IMR-90 (cell line): ENCODE measurements around the gene ALKBH5.

Experiments
- FOS ChIP-seq: fragments of 150-350 bp; IDR thresholded peaks from 2 replicates; pipeline ENCODE4 v1.6.1; 2016; ENCODE audit warnings: low read depth, low read length
- POLR2A ChIP-seq: IDR thresholded peaks from 2 replicates; pipeline ENCODE4 v1.6.1; 2012; ENCODE audit warnings: mild to moderate bottlenecking, low read depth, low read length
- RFX5 ChIP-seq: IDR thresholded peaks from 2 replicates; pipeline ENCODE4 v1.8.0; 2012; ENCODE audit warnings: low read depth, mild to moderate bottlenecking, low read length, moderate library complexity
- TF ChIP-seq, protein P1 (sequence below): conservative IDR thresholded peaks from 2 replicates; pipeline ENCODE4 v1.5.1; 2012; ENCODE audit warnings: mild to moderate bottlenecking, low read depth, low read length, improper control_type of control experiment
- TF ChIP-seq, protein P2 (sequence below): fragments of 150-350 bp; IDR thresholded peaks from 2 replicates; pipeline ENCODE4 v1.6.1; 2017; ENCODE audit warnings: mild to moderate bottlenecking, antibody characterized with exemption, low read length, low read depth

DNA sequence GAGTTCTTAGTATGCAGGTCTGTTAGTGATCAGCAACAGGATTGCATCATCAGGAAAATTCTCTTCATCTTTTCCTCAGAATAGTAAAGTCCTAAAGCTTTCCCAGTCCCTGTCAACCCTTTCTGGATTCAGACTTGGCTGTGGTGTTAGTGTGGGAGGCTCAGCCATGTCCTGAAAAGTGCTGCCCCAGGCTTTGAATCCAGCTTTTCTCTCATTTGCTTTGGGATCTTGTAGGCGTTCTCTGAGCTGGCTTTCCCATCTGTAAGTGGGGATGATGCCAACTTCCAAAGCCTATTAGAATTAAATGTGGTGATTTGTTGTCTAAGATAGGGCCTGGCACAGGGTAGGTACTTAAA is 3.0 kb downstream of the ALKBH5 start:
- TF ChIP-seq, protein P1, sequence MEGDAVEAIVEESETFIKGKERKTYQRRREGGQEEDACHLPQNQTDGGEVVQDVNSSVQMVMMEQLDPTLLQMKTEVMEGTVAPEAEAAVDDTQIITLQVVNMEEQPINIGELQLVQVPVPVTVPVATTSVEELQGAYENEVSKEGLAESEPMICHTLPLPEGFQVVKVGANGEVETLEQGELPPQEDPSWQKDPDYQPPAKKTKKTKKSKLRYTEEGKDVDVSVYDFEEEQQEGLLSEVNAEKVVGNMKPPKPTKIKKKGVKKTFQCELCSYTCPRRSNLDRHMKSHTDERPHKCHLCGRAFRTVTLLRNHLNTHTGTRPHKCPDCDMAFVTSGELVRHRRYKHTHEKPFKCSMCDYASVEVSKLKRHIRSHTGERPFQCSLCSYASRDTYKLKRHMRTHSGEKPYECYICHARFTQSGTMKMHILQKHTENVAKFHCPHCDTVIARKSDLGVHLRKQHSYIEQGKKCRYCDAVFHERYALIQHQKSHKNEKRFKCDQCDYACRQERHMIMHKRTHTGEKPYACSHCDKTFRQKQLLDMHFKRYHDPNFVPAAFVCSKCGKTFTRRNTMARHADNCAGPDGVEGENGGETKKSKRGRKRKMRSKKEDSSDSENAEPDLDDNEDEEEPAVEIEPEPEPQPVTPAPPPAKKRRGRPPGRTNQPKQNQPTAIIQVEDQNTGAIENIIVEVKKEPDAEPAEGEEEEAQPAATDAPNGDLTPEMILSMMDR = no peak
- no peak for TF ChIP-seq POLR2A
- no peak for TF ChIP-seq RFX5
- TF ChIP-seq, protein P2, sequence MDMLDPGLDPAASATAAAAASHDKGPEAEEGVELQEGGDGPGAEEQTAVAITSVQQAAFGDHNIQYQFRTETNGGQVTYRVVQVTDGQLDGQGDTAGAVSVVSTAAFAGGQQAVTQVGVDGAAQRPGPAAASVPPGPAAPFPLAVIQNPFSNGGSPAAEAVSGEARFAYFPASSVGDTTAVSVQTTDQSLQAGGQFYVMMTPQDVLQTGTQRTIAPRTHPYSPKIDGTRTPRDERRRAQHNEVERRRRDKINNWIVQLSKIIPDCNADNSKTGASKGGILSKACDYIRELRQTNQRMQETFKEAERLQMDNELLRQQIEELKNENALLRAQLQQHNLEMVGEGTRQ = no peak
- TF ChIP-seq FOS = no peak
